Panc1 (cell line): Measurements from ENCODE around the gene ASB6. TPM values are rescaled to one million over a fixed set of nuclear protein-coding genes. Genes with fewer than 3 reads are reported as not detected.

Source experiments
- ATAC-seq: fragments of 200-7000 bp; cut with Tn5 transposase; 2 replicates; pipeline ENCODE4 v1.9.1; 2020; ENCODE audit warnings: mild to moderate bottlenecking, moderate library complexity
- BruUV-seq: library from RNA; stranded (reverse); fragments of 400-500 nt; replicated peaks from 2 replicates; lab custom pipeline; 2021; lab: Mats Ljungman, UMichigan
- CTCF ChIA-PET: fragments of 300-600 bp; sonication (Branson Sonifier 250); formaldehyde crosslinking; loops from one replicate; lab custom pipeline; 2022; ENCODE audit warnings: antibody characterized with exemption; lab: Charles Lee
- POLR2A ChIA-PET: fragments of 300-600 bp; sonication (Branson Sonifier 250); formaldehyde crosslinking; loops from one replicate; lab custom pipeline; 2022; ENCODE audit warnings: antibody characterized with exemption; lab: Charles Lee
- DNase-seq: peaks from one replicate; pipeline ENCODE4 v3.0.0-alpha.2; 2010; ENCODE audit warnings: low read depth, low spot score
- H3K27ac ChIP-seq: 2 replicates; pipeline ENCODE4 v1.5.1; 2011; ENCODE audit warnings: mild to moderate bottlenecking, low read length, inconsistent platforms
- H3K27me3 ChIP-seq: fragments of 200-500 bp; sonication (Bioruptor generic); 2 replicates; pipeline ENCODE4 v1.6.0; 2014; ENCODE audit warnings: low read length, inconsistent platforms; ENCODE audit not compliant: control insufficient read depth, insufficient read depth
- H3K36me3 ChIP-seq: fragments of 200-500 bp; sonication (Bioruptor generic); 2 replicates; pipeline ENCODE4 v1.5.1; 2014; ENCODE audit warnings: inconsistent platforms, mild to moderate bottlenecking, low read length, moderate library complexity; ENCODE audit not compliant: control insufficient read depth, insufficient read depth
- H3K4me1 ChIP-seq: 2 replicates; pipeline ENCODE4 v1.5.1; 2011; ENCODE audit warnings: inconsistent platforms, mild to moderate bottlenecking, low read length, moderate library complexity; ENCODE audit not compliant: control insufficient read depth, insufficient read depth
- H3K4me3 ChIP-seq, 2 experiments: 2 replicates each; pipeline ENCODE4 v1.5.1; 2011 to 2012; ENCODE audit warnings: low read depth in 2 of 2, low read length in 2 of 2, mild to moderate bottlenecking in 2 of 2, inconsistent platforms in 1 of 2, moderate library complexity in 1 of 2
- H3K9me3 ChIP-seq: fragments of 200-500 bp; sonication (Bioruptor generic); 2 replicates; pipeline ENCODE4 v1.5.1; 2014; ENCODE audit warnings: low read depth, mild to moderate bottlenecking, inconsistent platforms, low read length, moderate library complexity; ENCODE audit not compliant: control insufficient read depth, insufficient read depth
- CTCF ChIP-seq: fragments of 450-650 bp; IDR thresholded peaks from 2 replicates; pipeline ENCODE4 v1.5.1; 2017; ENCODE audit warnings: mild to moderate bottlenecking
- POLR2AphosphoS5 ChIP-seq: IDR thresholded peaks from 2 replicates; pipeline ENCODE4 v1.6.1; 2012; ENCODE audit warnings: mild to moderate bottlenecking, low read depth, low read length, moderate library complexity
- REST ChIP-seq, 2 experiments: IDR thresholded peaks; 2 replicates each; pipeline ENCODE4 v1.6.1; 2011 to 2012; ENCODE audit warnings: low read depth in 2 of 2, control low read depth in 1 of 2, low read length in 1 of 2, mild to moderate bottlenecking in 1 of 2, moderate library complexity in 1 of 2; ENCODE audit not compliant: insufficient read depth in 1 of 2
- SIN3A ChIP-seq: IDR thresholded peaks from 2 replicates; pipeline ENCODE4 v1.6.1; 2012; ENCODE audit warnings: low read depth, mild to moderate bottlenecking, low read length, moderate library complexity, borderline replicate concordance; ENCODE audit not compliant: insufficient read depth
- TCF7L2 ChIP-seq: IDR thresholded peaks from 2 replicates; pipeline ENCODE4 v1.6.1; 2011; ENCODE audit warnings: mild to moderate bottlenecking, low read depth, low read length, inconsistent platforms
- in situ Hi-C: cut with HindIII; loops from 2 replicates; pipeline ENCODE4 v1.10.0; 2016; ENCODE audit warnings: low sequenced_read_pairs, low pct_unique_long_range_greater_than_20kb
- intact Hi-C: fragments of 100-400 bp; cut with micrococcal nuclease; formaldehyde crosslinking; loops from one replicate; pipeline ENCODE4 v1.10.0; 2022; ENCODE audit not compliant: unreplicated experiment
- total RNA-seq: library from RNA; stranded (reverse); gene quantifications from one replicate; pipeline ENCODE4 v1.2.1, GENCODE V29; 2021; ENCODE audit not compliant: unreplicated experiment

ASB6 gene
- total RNA-seq, 1 experiment from 2014 or later = 14.3 TPM

- no peak overlapping the region for H3K4me3 ChIP-seq
- CTCF ChIA-PET = no interaction called here
- no TSS peak for BruUV-seq
- DNase-seq = no peak
- H3K36me3 ChIP-seq = no peaks in the 10 kb centered on the region
- POLR2A ChIA-PET = no interaction called here
- no peak for ATAC-seq
- intact Hi-C loops = no loop called here
- H3K4me1 ChIP-seq = no peaks in the 10 kb centered on the region; the same call in 1 of the 2 replicates
- TF ChIP-seq SIN3A (no peak), POLR2AphosphoS5 (no peak), REST (IDR thresholded peaks at IDR 0.05; ENCODE audit: insufficient read depth in 1 of 2, low read depth in 2 of 2, low read length in 1 of 2) (no peak)
- no peaks in the 10 kb centered on the region for H3K27me3 ChIP-seq
- no peaks in the 10 kb centered on the region for H3K9me3 ChIP-seq
- H3K27ac ChIP-seq = no peak overlapping the region
- in situ Hi-C loops = no loop called here
Measured at GRCh38 chr9:129586685-129587084, 55.3 kb downstream of the ASB6 start.

- no TSS peak for BruUV-seq
- POLR2A ChIA-PET = no interaction called here
- ATAC-seq = no peak
Measured at GRCh38 chr9:129586245-129586644, 55.7 kb downstream of the ASB6 start.

GRCh38 chr9:129585352-129585751, 56.6 kb downstream of the ASB6 start:
- DNase-seq (no peak), ATAC-seq (no peak)
- Histone ChIP-seq H3K27ac (no peak overlapping the region), H3K27me3 (no peaks in the 10 kb centered on the region), H3K9me3 (no peaks in the 10 kb centered on the region), H3K36me3 (no peaks in the 10 kb centered on the region), H3K4me3 (no peak overlapping the region), H3K4me1 (no peaks in the 10 kb centered on the region; the same call in 1 of the 2 replicates)
- in situ Hi-C loops (no loop called here), intact Hi-C loops (no loop called here)
- ChIA-PET CTCF (interaction anchor here (0.7 kb wide), 1 partner anchor 19 kb away, joined by 4 read pairs; no protein-coding TSS in a partner anchor), POLR2A (no interaction called here)
- BruUV-seq = no TSS peak
- TF ChIP-seq REST (IDR thresholded peaks at IDR 0.05; ENCODE audit: insufficient read depth in 1 of 2, low read depth in 2 of 2, low read length in 1 of 2) (no peak), SIN3A (no peak), TCF7L2 (no peak), POLR2AphosphoS5 (no peak)

More at GRCh38 chr9:129586245-129586644, 55.7 kb downstream of the ASB6 start:
- H3K36me3 ChIP-seq = no peaks in the 10 kb centered on the region
- no peaks in the 10 kb centered on the region; the same call in 1 of the 2 replicates for H3K4me1 ChIP-seq
- H3K9me3 ChIP-seq = no peaks in the 10 kb centered on the region
- in situ Hi-C loops (no loop called here), intact Hi-C loops (no loop called here)
- H3K4me3 ChIP-seq = no peak overlapping the region
- no peaks in the 10 kb centered on the region for H3K27me3 ChIP-seq
- CTCF ChIA-PET = no interaction called here
- H3K27ac ChIP-seq = no peak overlapping the region
- no peak for TF ChIP-seq CTCF
- no peak for DNase-seq
